ENCODE data around the gene DNM3. TPM values are rescaled to one million over a fixed set of nuclear protein-coding genes. Genes with fewer than 3 reads are reported as not detected.

DNM3 gene
- total and polyA plus RNA-seq, 2 donors (not counting 1 experiment from before 2014, with no cell fraction given): 1.0 to 1.3 TPM

DNA sequence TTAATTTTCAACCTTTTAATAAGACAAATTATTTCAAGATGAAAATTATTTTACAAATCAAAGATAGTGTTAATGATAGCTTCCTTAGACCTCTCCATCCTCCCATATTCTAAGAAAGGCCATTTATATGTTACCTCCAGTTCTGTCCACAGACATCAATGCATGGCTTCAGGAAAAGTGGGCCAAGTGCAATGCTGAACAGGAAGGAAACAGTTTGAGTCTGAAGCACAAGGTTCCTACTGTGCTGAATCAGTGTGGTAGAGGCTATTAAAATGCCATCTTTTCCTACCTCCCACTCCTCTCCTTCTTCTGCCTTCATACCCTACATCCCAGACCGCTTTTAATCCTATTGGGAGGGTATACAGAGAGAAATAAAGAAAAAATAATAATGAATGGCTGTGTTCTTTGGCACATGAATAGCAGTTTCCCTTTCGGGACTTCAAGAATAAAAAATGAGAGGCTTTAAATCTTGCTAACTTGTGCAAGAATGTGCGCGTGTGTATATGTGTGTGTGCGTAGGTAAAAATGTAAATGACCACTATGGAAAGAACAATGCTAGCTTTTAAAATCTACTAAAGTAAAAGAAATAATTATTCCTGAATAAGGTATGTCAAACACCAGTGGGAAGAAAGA is 516.6 kb downstream of the DNM3 start:
- Mint-ChIP-seq H3K4me1 (peaks cover 56% of the 10 kb centered on the region), H3K27ac (peak overlapping the region; percentile 83), H3K9me3 (ENCODE audit: insufficient read depth) (no peaks in the 10 kb centered on the region), H3K27me3 (no peaks in the 10 kb centered on the region), H3K4me3 (peak overlapping the region; percentile 36)
- Histone ChIP-seq H3K9me3 (ENCODE audit: control extremely low read depth in 1 of 3, control insufficient read depth in 2 of 3, insufficient read depth in 1 of 3, low read length in 2 of 3) (no peaks in the 10 kb centered on the region), H3K36me3 (replicated peaks in 1 of 2; ENCODE audit: control extremely low read depth in 1 of 2, control insufficient read depth in 1 of 2, extremely low read depth in 1 of 2, insufficient read depth in 2 of 2, low read length in 1 of 2) (no peaks in the 10 kb centered on the region), H3K27ac (ENCODE audit: low read length in 2 of 2) (peak overlapping the region; percentile 67 to 81), H3K4me1 (ENCODE audit: control insufficient read depth in 2 of 2, insufficient read depth in 2 of 2, low read length in 2 of 2) (peaks cover 43 to 54% of the 10 kb centered on the region in 2 donors), H3K9ac (ENCODE audit: low read length) (peak overlapping the region; percentile 45), H3K27me3 (replicated peaks in 1 of 4; ENCODE audit: control extremely low read depth in 1 of 4, control insufficient read depth in 3 of 4, insufficient read depth in 4 of 4, low read length in 3 of 4) (no peaks in the 10 kb centered on the region), H2AFZ (ENCODE audit: insufficient read depth, low read depth, low read length, poor library complexity, severe bottlenecking) (peak overlapping the region; percentile 61), H3K79me2 (ENCODE audit: control insufficient read depth, insufficient read depth, low read length) (no peaks in the 10 kb centered on the region), H4K20me1 (ENCODE audit: control insufficient read depth, insufficient read depth, low read length, poor library complexity, severe bottlenecking) (no peaks in the 10 kb centered on the region), H3K4me3 (ENCODE audit: control extremely low read depth in 1 of 5, extremely low read depth in 1 of 5, insufficient read depth in 1 of 5, low read depth in 2 of 5, low read length in 4 of 5) (peak overlapping the region in 1 of 5 experiments; percentile 17), H3K4me2 (replicated peaks; ENCODE audit: low read depth, low read length, poor library complexity, severe bottlenecking) (peak overlapping the region; percentile 61)
- intact Hi-C loops (cut with micrococcal nuclease): loop anchor here (1.0 to 2.0 kb wide), 3 partner anchors 15 to 37 kb away; no protein-coding TSS in a partner anchor
- no CpG with 5 or more reads among the region's 5 CpGs for WGBS (ENCODE audit: insufficient coverage)
- peak; percentile 20 for ATAC-seq (ENCODE audit: low read depth)
- POLR2A ChIA-PET: interaction anchor here (0.5 to 2.3 kb wide), 6 partner anchors 20 to 41 kb away, joined by 3 to 26 read pairs (median 4); no protein-coding TSS in a partner anchor
- CTCF ChIA-PET: interaction anchor here (0.9 to 3.1 kb wide), 13 partner anchors 10 to 266 kb away, joined by 3 to 29 read pairs (median 6); no protein-coding TSS in a partner anchor
- DNase-seq: no peak
- no peak for TF ChIP-seq EZH2 (IDR thresholded peaks at IDR 0.05; ENCODE audit: borderline replicate concordance, insufficient read depth, low read depth, low read length, poor library complexity, severe bottlenecking)
- TF ChIP-seq, protein P1, sequence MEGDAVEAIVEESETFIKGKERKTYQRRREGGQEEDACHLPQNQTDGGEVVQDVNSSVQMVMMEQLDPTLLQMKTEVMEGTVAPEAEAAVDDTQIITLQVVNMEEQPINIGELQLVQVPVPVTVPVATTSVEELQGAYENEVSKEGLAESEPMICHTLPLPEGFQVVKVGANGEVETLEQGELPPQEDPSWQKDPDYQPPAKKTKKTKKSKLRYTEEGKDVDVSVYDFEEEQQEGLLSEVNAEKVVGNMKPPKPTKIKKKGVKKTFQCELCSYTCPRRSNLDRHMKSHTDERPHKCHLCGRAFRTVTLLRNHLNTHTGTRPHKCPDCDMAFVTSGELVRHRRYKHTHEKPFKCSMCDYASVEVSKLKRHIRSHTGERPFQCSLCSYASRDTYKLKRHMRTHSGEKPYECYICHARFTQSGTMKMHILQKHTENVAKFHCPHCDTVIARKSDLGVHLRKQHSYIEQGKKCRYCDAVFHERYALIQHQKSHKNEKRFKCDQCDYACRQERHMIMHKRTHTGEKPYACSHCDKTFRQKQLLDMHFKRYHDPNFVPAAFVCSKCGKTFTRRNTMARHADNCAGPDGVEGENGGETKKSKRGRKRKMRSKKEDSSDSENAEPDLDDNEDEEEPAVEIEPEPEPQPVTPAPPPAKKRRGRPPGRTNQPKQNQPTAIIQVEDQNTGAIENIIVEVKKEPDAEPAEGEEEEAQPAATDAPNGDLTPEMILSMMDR (IDR thresholded peaks at IDR 0.05): no peak

DNA sequence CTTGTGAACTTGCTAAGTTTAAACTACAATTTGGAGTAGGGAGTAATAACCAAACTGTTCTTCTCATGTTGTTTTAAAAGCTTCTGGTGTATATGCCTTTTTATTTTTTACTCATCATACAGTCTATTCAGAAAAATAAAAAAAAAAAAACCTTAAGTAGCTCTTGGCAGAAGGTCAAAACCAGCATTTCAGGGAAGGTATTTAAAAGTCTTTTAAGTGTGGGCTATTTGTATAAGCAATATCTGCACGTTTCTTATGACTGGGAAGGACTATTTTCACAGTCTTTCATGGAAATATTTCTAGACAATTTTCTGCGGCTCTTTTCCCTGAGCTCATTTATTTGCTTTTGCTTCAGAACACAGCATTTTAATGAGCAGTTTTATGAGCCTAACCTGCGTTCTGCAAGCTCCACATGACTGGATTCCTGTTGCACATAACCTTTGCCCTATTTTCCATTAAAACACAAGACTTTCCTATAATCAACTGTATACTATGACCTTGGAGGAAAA is 518.2 kb downstream of the DNM3 start:
- peak overlapping the region; percentile 61 for H2AFZ ChIP-seq (ENCODE audit: insufficient read depth, low read depth, low read length, poor library complexity, severe bottlenecking)
- H4K20me1 ChIP-seq (ENCODE audit: control insufficient read depth, insufficient read depth, low read length, poor library complexity, severe bottlenecking): no peaks in the 10 kb centered on the region
- no peak for DNase-seq
- H3K9ac ChIP-seq (ENCODE audit: low read length): no peak overlapping the region
- no peaks in the 10 kb centered on the region for H3K9me3 ChIP-seq (ENCODE audit: control extremely low read depth in 1 of 3, control insufficient read depth in 2 of 3, insufficient read depth in 1 of 3, low read length in 2 of 3)
- H3K4me2 ChIP-seq (replicated peaks; ENCODE audit: low read depth, low read length, poor library complexity, severe bottlenecking): no peak overlapping the region
- ChIA-PET POLR2A (interaction anchor here (0.6 to 3.1 kb wide), 5 partner anchors 9 to 179 kb away, joined by 3 to 26 read pairs (median 9); no protein-coding TSS in a partner anchor), CTCF (interaction anchor here (0.8 to 3.1 kb wide), 9 partner anchors 13 to 558 kb away, joined by 3 to 29 read pairs (median 5); no protein-coding TSS in a partner anchor)
- 71% methylated on average over 1 of the region's 3 CpGs for WGBS (ENCODE audit: insufficient coverage)
- Mint-ChIP-seq H3K27me3 (no peaks in the 10 kb centered on the region), H3K9me3 (ENCODE audit: insufficient read depth) (no peaks in the 10 kb centered on the region), H3K4me3 (no peak overlapping the region), H3K4me1 (peaks cover 44% of the 10 kb centered on the region), H3K27ac (peak overlapping the region; percentile 73)
- intact Hi-C loops (cut with micrococcal nuclease): loop anchor here (1.0 to 2.0 kb wide), 3 partner anchors 10 to 35 kb away; no protein-coding TSS in a partner anchor
- H3K27me3 ChIP-seq (replicated peaks in 1 of 4; ENCODE audit: control extremely low read depth in 1 of 4, control insufficient read depth in 3 of 4, insufficient read depth in 4 of 4, low read length in 3 of 4): no peaks in the 10 kb centered on the region
- no peak for TF ChIP-seq EZH2 (IDR thresholded peaks at IDR 0.05; ENCODE audit: borderline replicate concordance, insufficient read depth, low read depth, low read length, poor library complexity, severe bottlenecking)
- TF ChIP-seq, protein P1 (IDR thresholded peaks at IDR 0.05): no peak
- peaks cover 43 to 47% of the 10 kb centered on the region in 2 donors for H3K4me1 ChIP-seq (ENCODE audit: control insufficient read depth in 2 of 2, insufficient read depth in 2 of 2, low read length in 2 of 2)
- H3K4me3 ChIP-seq (ENCODE audit: control extremely low read depth in 1 of 5, extremely low read depth in 1 of 5, insufficient read depth in 1 of 5, low read depth in 2 of 5, low read length in 4 of 5): no peak overlapping the region
- no peaks in the 10 kb centered on the region for H3K36me3 ChIP-seq (replicated peaks in 1 of 2; ENCODE audit: control extremely low read depth in 1 of 2, control insufficient read depth in 1 of 2, extremely low read depth in 1 of 2, insufficient read depth in 2 of 2, low read length in 1 of 2)
- H3K27ac ChIP-seq (ENCODE audit: low read length in 2 of 2): peak overlapping the region; percentile 67 to 81
- ATAC-seq (ENCODE audit: low read depth): no peak
- no peaks in the 10 kb centered on the region for H3K79me2 ChIP-seq (ENCODE audit: control insufficient read depth, insufficient read depth, low read length)
